Endothelial cell of umbilical vein (primary cell): ENCODE results near the gene LIPE. TPM values are rescaled to one million over a fixed set of nuclear protein-coding genes. Genes with fewer than 3 reads are reported as not detected.

Source experiments
- BruUV-seq: library from RNA; stranded (reverse); fragments of 400-500 nt; replicated peaks from 2 replicates; lab custom pipeline; 2021; lab: Mats Ljungman, UMichigan
- CTCF ChIA-PET: fragments of 300-600, 350-600 bp; sonication (Branson Sonifier 250); formaldehyde crosslinking; loops from one replicate; lab custom pipeline; 2021; ENCODE audit warnings: antibody characterized with exemption, inconsistent platforms; lab: Charles Lee
- POLR2A ChIA-PET: fragments of 300-600, 350-600 bp; sonication (Branson Sonifier 250); formaldehyde crosslinking; loops from one replicate; lab custom pipeline; 2021; ENCODE audit warnings: antibody characterized with exemption, inconsistent platforms; lab: Charles Lee
- DNase-seq: peaks from one replicate; pipeline ENCODE4 v3.0.0-alpha.2; 2011; ENCODE audit warnings: low read depth, low spot score
- FAIRE-seq: peaks from 2 replicates; lab custom pipeline; 2011; peaks lifted over from hg19 to GRCh38; lab: Jason Lieb, UNC
- H2AFZ ChIP-seq: 2 replicates; pipeline ENCODE4 v1.6.0; 2012; ENCODE audit warnings: low read depth, low read length, control low read depth, inconsistent platforms
- H3K27ac ChIP-seq: 2 replicates; pipeline ENCODE4 v1.5.1; 2011; ENCODE audit warnings: low read depth, mild to moderate bottlenecking, control low read depth, low read length, moderate library complexity; ENCODE audit not compliant: insufficient read depth
- H3K27me3 ChIP-seq, 2 experiments: 2 replicates each; pipeline versions ENCODE4 v1.6.0 to v1.6.1; 2011; ENCODE audit warnings: low read length in 2 of 2, mixed read lengths in 1 of 2; ENCODE audit not compliant: control insufficient read depth in 2 of 2, insufficient read depth in 2 of 2
- H3K36me3 ChIP-seq, 2 experiments: 2 replicates in 1 of 2; 3 replicates in 1 of 2; pipeline ENCODE4 v1.5.1; 2011; ENCODE audit warnings: low read length in 2 of 2, mild to moderate bottlenecking in 1 of 2, moderate library complexity in 1 of 2; ENCODE audit not compliant: control insufficient read depth in 2 of 2, insufficient read depth in 2 of 2; ENCODE audit errors: extremely low read depth in 1 of 2
- H3K4me1 ChIP-seq: 3 replicates; pipeline ENCODE4 v1.5.1; 2011; ENCODE audit warnings: mild to moderate bottlenecking, low read length; ENCODE audit not compliant: control insufficient read depth, insufficient read depth; ENCODE audit errors: extremely low read depth
- H3K4me2 ChIP-seq: 2 replicates; pipeline ENCODE4 v1.6.1; 2011; ENCODE audit warnings: low read length, control low read depth, mixed read lengths; ENCODE audit not compliant: insufficient read depth
- H3K4me3 ChIP-seq, 3 experiments: fragments of 200-600 bp in 1 of 3; sonication (generic), shearing (Covaris generic) in 1 of 3; replicated peaks in 1 of 3; 2 replicates each; pipeline ENCODE4 v1.5.1; 2011 to 2016; ENCODE audit warnings: control low read depth in 3 of 3, low read length in 3 of 3, mild to moderate bottlenecking in 2 of 3, inconsistent platforms in 1 of 3, low read depth in 1 of 3, moderate library complexity in 1 of 3; ENCODE audit not compliant: insufficient read depth in 1 of 3
- H3K79me2 ChIP-seq: 2 replicates; pipeline ENCODE4 v1.6.0; 2012; ENCODE audit warnings: low read length, inconsistent platforms; ENCODE audit not compliant: control insufficient read depth, insufficient read depth
- H3K9ac ChIP-seq: replicated peaks from 2 replicates; pipeline ENCODE3; 2011; ENCODE audit warnings: low read length, control low read depth; ENCODE audit not compliant: insufficient read depth; ENCODE audit errors: extremely low read depth
- H3K9me1 ChIP-seq: replicated peaks from 3 replicates; pipeline ENCODE4 v1.6.0; 2011; ENCODE audit warnings: mild to moderate bottlenecking, low read length; ENCODE audit not compliant: control insufficient read depth, insufficient read depth; ENCODE audit errors: extremely low read depth
- H3K9me3 ChIP-seq: replicated peaks from 2 replicates; pipeline ENCODE4 v1.5.1; 2012; ENCODE audit warnings: low read length, inconsistent platforms; ENCODE audit not compliant: control insufficient read depth, insufficient read depth
- H4K20me1 ChIP-seq: replicated peaks from 2 replicates; pipeline ENCODE3; 2011; ENCODE audit warnings: mild to moderate bottlenecking, low read length; ENCODE audit not compliant: control insufficient read depth, insufficient read depth; ENCODE audit errors: extremely low read depth
- EZH2 ChIP-seq: IDR thresholded peaks from 2 replicates; pipeline ENCODE4 v1.6.1; 2012; ENCODE audit warnings: borderline replicate concordance, low read depth, mild to moderate bottlenecking, moderate library complexity, low read length, inconsistent platforms; ENCODE audit not compliant: severe bottlenecking
- FOS ChIP-seq: IDR thresholded peaks from 2 replicates; pipeline ENCODE4 v1.6.1; 2011; ENCODE audit warnings: mild to moderate bottlenecking, low read length, moderate library complexity, borderline replicate concordance; ENCODE audit not compliant: insufficient read depth
- GATA2 ChIP-seq: IDR thresholded peaks from 2 replicates; pipeline ENCODE4 v1.7.0; 2011; ENCODE audit warnings: low read depth, mild to moderate bottlenecking, moderate library complexity, mixed read lengths, low read length; ENCODE audit not compliant: insufficient read length, insufficient read depth
- JUN ChIP-seq: IDR thresholded peaks from 2 replicates; pipeline ENCODE4 v1.6.1; 2011; ENCODE audit warnings: borderline replicate concordance, low read depth; ENCODE audit not compliant: insufficient read length, insufficient read depth
- MYC ChIP-seq: IDR thresholded peaks from one replicate; pipeline ENCODE4 v1.6.1; 2011; ENCODE audit warnings: mild to moderate bottlenecking, low read depth, low read length
- POLR2A ChIP-seq: IDR thresholded peaks from 2 replicates; pipeline ENCODE4 v1.6.1; 2012; ENCODE audit warnings: low read depth, mild to moderate bottlenecking, control low read depth, low read length
- POLR2AphosphoS5 ChIP-seq: IDR thresholded peaks from 2 replicates; pipeline ENCODE4 v1.6.1; 2012; ENCODE audit warnings: low read depth, mild to moderate bottlenecking, control low read depth, low read length, moderate library complexity; ENCODE audit not compliant: insufficient read depth
- dilution Hi-C: fragments of 300-500 bp; cut with MboI; formaldehyde crosslinking; loops from one replicate; pipeline ENCODE4 v1.15.0; 2019; ENCODE audit warnings: low sequenced_read_pairs; ENCODE audit not compliant: extremely low pct_ligation_motif_present
- intact Hi-C: fragments of 100-400 bp; cut with micrococcal nuclease; formaldehyde crosslinking; loops from one replicate; pipeline ENCODE4 v1.10.0; 2022
- polyA plus RNA-seq, 4 experiments: library from polyadenylated mRNA; depleted of rRNA in 3 of 4; stranded (reverse) in 3 of 4; unstranded in 1 of 4; fragments of >200 nt; gene quantifications; 2 replicates each; pipeline versions ENCODE4 v1.2.1 to v1.2.3, GENCODE V29; 2011 to 2012; ENCODE audit warnings: missing spikeins in 1 of 4
- total RNA-seq: library from RNA; stranded (reverse); gene quantifications from 2 replicates; pipeline ENCODE4 v1.2.3, GENCODE V29; 2021
- TF ChIP-seq, protein P1 (sequence below): IDR thresholded peaks from 2 replicates; pipeline ENCODE4 v1.6.1; 2011; ENCODE audit not compliant: insufficient read depth, insufficient read length
- TF ChIP-seq, protein P2 (sequence below), 2 donors: IDR thresholded peaks; 1 replicate in 1 of 2; 2 replicates in 1 of 2; pipeline ENCODE4 v1.5.1; 2011; ENCODE audit warnings: low read length in 2 of 2, mild to moderate bottlenecking in 2 of 2, moderate library complexity in 2 of 2, control low read depth in 1 of 2, inconsistent platforms in 1 of 2, low read depth in 1 of 2; ENCODE audit not compliant: insufficient read depth in 1 of 2; ENCODE audit errors: extremely low read depth in 1 of 2

LIPE gene
- total and polyA plus RNA-seq, 2 donors (not counting 3 experiments of a cell fraction or from before 2014, with no cell fraction given) = 3.8 to 13.5 TPM

DNA sequence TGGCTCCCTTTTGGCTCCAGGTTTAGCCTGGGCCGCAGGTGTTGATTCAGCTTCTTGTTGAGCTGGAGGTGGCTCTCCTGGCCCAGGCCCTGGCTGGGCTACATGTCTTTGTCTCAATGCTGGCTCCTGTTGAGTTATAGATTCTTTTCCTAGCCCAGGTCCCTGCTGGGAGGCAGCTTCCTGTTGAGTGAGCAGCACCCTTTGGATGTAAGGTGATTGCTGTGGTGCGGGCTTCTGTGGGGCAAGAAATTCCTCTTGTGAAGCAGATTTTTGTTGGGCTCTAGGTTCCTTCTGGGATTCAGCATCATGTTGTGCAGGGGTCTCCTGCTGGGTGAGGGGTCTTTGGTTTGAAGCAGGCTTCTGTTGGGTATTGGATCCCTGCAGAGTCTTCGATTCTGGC lies 545 bp downstream of the LIPE start:
- H3K27ac ChIP-seq = no peak overlapping the region
- ChIA-PET POLR2A (no interaction called here), CTCF (interaction anchor here (1.2 to 4.3 kb wide), 2 partner anchors 12 to 14 kb away, joined by 12 to 22 read pairs; no protein-coding TSS in a partner anchor)
- H3K9me3 ChIP-seq = no peaks in the 10 kb centered on the region
- H3K4me2 ChIP-seq = no peak overlapping the region
- no peaks in the 10 kb centered on the region for H4K20me1 ChIP-seq
- intact Hi-C loops (no loop called here), dilution Hi-C loops (no loop called here)
- no peak for FAIRE-seq
- peaks cover 24% of the 10 kb centered on the region for H3K4me1 ChIP-seq
- no peak for DNase-seq
- H3K36me3 ChIP-seq = no peaks in the 10 kb centered on the region
- no peak overlapping the region for H3K9ac ChIP-seq
- H2AFZ ChIP-seq = no peak overlapping the region
- no peaks in the 10 kb centered on the region for H3K79me2 ChIP-seq
- no peak overlapping the region for H3K4me3 ChIP-seq
- no peaks in the 10 kb centered on the region for H3K9me1 ChIP-seq
- BruUV-seq = no TSS peak
- TF ChIP-seq EZH2 (no peak), MYC (no peak), POLR2AphosphoS5 (no peak), GATA2 (no peak), POLR2A (no peak), FOS (no peak), JUN (no peak)
- TF ChIP-seq, protein P1, sequence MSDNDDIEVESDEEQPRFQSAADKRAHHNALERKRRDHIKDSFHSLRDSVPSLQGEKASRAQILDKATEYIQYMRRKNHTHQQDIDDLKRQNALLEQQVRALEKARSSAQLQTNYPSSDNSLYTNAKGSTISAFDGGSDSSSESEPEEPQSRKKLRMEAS = no peak
- TF ChIP-seq, protein P2, sequence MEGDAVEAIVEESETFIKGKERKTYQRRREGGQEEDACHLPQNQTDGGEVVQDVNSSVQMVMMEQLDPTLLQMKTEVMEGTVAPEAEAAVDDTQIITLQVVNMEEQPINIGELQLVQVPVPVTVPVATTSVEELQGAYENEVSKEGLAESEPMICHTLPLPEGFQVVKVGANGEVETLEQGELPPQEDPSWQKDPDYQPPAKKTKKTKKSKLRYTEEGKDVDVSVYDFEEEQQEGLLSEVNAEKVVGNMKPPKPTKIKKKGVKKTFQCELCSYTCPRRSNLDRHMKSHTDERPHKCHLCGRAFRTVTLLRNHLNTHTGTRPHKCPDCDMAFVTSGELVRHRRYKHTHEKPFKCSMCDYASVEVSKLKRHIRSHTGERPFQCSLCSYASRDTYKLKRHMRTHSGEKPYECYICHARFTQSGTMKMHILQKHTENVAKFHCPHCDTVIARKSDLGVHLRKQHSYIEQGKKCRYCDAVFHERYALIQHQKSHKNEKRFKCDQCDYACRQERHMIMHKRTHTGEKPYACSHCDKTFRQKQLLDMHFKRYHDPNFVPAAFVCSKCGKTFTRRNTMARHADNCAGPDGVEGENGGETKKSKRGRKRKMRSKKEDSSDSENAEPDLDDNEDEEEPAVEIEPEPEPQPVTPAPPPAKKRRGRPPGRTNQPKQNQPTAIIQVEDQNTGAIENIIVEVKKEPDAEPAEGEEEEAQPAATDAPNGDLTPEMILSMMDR (IDR thresholded peaks at IDR 0.05; ENCODE audit: extremely low read depth in 1 of 2, insufficient read depth in 1 of 2, low read depth in 1 of 2, low read length in 2 of 2) = no peak
- no peaks in the 10 kb centered on the region for H3K27me3 ChIP-seq
